Parietal lobe (tissue), 1 donor: Measurements from ENCODE around the gene ZNF626. TPM values are rescaled to one million over a fixed set of nuclear protein-coding genes. Genes with fewer than 3 reads are reported as not detected.

Source experiments
- total RNA-seq: library from RNA; depleted of rRNA; stranded (reverse); fragments of >200 nt; gene quantifications from one replicate; pipeline ENCODE4 v1.2.3, GENCODE V29; 2014

The ZNF626 gene
- total RNA-seq = 42.3 TPM

GRCh38 chr19:20661150-20661819 lies at the start of gene ZNF626:
Gene ZNF626, minus strand, starts transcription at chr19:20661571. Its CDS starts 125 bp downstream, at chr19:20661446.

Other genes starting within 250 kb of the ZNF626 start
- 136 TPM for gene ZNF737, start 95.8 kb downstream of the ZNF626 start, total RNA-seq
- 76.4 TPM for gene ZNF66, start 114.7 kb upstream of the ZNF626 start, total RNA-seq